ENCODE results near the gene ADARB2.

Gene ADARB2

DNA sequence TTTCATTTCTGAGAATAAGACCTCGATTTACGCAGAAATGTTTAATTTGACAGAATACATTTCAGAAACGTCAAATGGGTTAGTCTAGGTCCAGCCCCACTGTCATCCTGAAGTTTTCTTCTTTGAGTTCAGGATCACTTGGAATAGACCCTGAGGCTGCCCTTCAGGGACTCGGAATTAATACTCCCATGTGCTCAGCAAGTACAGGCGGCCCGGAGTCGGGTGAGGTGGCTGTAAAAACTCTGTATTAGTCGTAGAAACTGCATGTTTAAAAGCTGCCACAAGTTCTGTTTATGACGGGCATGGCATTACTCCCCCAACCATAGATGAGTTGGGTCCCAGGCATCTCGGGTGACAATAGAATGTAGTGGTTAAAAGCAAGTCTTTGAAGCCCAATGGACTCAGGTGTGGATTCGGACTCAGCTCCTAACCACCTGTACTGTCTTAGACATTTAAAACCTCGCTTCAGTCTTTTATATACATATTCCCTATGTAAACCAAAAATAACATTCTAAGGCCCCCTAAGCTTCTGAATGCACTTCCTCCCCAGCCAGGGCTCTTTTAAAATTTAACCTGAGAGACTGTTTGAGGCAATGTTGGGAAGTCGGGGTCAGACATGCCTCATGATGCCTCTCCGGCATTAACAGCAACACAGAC, 216.3 kb downstream of the ADARB2 start:
- no peak overlapping the region for H3K4me3 ChIP-seq (ENCODE audit: low read depth, low read length)
- TF ChIP-seq, protein P1, sequence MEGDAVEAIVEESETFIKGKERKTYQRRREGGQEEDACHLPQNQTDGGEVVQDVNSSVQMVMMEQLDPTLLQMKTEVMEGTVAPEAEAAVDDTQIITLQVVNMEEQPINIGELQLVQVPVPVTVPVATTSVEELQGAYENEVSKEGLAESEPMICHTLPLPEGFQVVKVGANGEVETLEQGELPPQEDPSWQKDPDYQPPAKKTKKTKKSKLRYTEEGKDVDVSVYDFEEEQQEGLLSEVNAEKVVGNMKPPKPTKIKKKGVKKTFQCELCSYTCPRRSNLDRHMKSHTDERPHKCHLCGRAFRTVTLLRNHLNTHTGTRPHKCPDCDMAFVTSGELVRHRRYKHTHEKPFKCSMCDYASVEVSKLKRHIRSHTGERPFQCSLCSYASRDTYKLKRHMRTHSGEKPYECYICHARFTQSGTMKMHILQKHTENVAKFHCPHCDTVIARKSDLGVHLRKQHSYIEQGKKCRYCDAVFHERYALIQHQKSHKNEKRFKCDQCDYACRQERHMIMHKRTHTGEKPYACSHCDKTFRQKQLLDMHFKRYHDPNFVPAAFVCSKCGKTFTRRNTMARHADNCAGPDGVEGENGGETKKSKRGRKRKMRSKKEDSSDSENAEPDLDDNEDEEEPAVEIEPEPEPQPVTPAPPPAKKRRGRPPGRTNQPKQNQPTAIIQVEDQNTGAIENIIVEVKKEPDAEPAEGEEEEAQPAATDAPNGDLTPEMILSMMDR (IDR thresholded peaks at IDR 0.05; ENCODE audit: borderline replicate concordance, insufficient read depth, low read depth, low read length) = no peak

DNA sequence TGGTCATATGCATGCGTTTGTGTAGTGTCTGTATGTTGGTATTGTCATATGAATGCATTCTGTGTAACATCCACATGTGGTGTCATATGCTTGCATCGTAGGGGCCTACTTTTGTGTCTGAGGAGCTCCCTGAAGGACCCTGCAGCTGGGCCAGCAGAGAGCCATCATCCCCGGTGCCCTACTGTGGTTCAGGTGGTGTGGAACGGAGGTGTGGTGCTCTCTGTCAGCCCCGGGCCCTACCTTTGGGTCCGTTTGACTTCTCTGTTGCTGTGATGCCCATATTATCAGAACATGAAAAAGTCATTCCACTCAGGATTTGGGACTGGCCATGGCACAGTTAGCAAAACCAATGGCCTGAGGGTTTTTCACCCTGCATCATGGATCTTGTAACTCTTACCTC, 217.9 kb downstream of the ADARB2 start:
- TF ChIP-seq, protein P1 (IDR thresholded peaks at IDR 0.05; ENCODE audit: borderline replicate concordance, insufficient read depth, low read depth, low read length) = no peak
- no peak overlapping the region for H3K4me3 ChIP-seq (ENCODE audit: low read depth, low read length)

DNA sequence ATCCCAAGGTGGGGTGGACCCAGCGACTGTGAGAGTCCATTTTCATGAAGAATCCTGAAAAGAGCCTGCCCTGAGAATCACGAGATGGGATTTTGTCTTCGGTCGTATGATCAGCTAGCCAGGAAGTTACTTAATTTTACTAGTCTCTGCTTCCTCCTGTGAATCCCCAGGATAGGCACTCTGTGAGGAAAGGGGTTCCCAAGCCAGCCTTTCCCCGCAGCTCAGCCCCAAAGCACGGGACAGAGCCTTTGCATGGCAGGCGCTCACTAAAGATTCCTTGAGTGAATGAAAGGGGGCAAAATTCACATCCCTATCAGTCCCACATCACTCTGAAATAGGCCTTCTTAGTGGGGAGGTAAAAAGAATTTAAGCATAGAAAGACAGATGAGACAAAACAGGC, 219.6 kb downstream of the ADARB2 start:
- H3K4me3 ChIP-seq (ENCODE audit: low read depth, low read length) = no peak overlapping the region
- TF ChIP-seq, protein P1 (IDR thresholded peaks at IDR 0.05; ENCODE audit: borderline replicate concordance, insufficient read depth, low read depth, low read length) = no peak

DNA sequence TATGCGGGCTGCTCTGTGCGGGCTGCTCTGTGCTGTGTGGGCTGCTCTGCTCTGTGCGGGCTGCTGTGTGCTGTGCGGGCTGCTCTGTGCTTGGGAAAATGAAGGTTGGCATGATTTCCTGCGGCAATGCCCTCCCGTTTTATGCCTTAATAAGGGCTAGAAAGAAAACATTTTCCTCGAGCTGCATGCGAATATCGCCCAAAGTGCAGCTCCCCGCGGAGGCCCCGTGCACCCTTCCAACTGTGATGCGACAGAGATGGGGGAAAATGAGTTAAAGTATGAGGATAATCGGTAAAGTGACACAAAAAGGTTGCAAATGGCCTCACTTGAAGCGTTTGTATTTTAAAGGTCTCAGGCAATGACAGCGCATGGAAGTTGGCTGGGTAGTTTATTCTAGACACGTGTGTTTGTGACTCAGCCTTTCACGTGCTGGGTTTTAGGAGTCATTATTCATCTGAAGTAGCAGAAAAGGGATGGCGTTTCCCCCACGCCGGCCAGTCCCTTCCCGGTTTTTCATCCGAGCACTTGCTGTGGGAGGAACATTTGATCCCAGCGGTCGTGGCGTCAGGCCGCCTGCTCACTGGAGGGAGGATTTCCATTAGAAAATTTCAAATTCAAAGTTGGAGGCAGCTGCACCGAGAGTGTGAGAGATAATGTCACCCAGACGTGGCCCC, 220.7 kb downstream of the ADARB2 start:
- H3K4me3 ChIP-seq (ENCODE audit: low read depth, low read length) = no peak overlapping the region
- TF ChIP-seq, protein P1 (IDR thresholded peaks at IDR 0.05; ENCODE audit: borderline replicate concordance, insufficient read depth, low read depth, low read length) = no peak

DNA sequence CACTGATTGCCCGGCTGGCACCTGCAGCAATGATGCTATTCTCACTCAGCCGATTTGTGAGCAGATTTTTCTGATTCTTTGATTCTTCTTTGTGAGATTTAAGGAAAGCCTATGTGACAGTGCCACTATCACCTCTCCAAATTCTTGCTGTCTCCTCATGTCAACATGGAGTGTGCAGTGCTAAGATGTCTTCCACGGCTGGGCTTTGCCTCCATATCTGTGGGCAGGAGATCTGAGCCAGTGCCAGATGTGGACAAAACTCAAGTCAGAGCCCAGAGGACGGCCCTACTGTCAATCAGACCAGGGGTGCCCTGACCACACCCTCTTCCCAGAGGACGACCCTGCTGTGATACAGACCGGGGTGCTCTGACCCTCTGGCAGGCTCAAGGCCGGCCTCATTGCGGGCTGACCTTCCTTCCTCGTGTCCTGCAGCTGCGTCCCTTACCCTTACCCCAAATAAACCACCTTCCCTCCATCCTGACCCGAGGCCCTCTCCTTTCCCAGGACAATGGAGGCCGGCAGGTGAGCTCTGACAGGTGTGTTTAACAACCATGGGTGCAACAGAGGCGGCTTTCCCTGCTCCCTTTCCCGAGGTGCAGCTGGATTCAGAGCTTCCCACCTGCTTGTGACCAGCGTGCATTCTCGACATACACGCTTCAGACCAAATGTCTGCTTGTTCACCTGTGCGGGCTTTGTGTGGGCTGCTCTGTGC, 221.4 kb downstream of the ADARB2 start:
- TF ChIP-seq, protein P1 (IDR thresholded peaks at IDR 0.05; ENCODE audit: borderline replicate concordance, insufficient read depth, low read depth, low read length) = no peak
- no peak overlapping the region for H3K4me3 ChIP-seq (ENCODE audit: low read depth, low read length)

DNA sequence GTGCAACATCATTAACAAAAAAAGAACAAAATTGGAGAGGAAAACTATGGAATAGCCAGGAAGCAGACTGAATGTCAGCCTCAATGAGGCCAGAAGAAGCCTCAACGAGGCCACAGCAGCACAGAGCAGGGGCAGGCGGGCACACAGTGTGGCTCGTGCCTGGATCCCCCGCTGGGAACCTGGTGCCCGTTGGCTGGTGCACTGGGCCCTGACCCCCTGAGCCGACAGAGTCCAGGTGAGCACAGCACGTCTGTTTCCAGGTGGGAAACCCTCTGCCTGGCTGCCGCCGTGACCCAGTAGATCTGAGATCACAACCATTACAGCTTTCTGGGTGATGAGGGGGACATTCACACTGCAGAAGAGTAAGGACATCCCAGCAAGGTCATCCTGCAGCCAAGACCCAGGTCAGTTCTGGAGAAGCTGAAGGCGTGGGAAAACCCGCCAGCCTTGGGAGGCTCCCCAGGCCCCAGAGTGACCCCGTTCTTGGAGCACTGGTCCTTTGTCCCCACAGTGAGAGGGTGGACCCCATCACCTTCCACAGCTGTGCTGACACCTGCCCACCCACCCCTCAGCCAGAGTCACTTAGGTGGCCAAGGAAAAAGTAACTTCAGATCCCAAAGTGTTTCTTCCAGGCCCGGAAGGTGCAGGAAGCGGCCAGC, 222.1 kb downstream of the ADARB2 start:
- no peak overlapping the region for H3K4me3 ChIP-seq (ENCODE audit: low read depth, low read length)
- TF ChIP-seq, protein P1 (IDR thresholded peaks at IDR 0.05; ENCODE audit: borderline replicate concordance, insufficient read depth, low read depth, low read length) = no peak

Data from GM12875 (cell line).